GM19328 (cell line): ENCODE measurements around the gene VIM.
"Not testable (repeated sequence)": the region's sequence is repeated elsewhere in the genome, so short reads cannot be mapped to it uniquely, and the experiment has no call there.

Experiments used
- ATAC-seq: cut with Tn5 transposase; IDR thresholded peaks from one replicate; pipeline ENCODE4 v1.9.1; 2021; ENCODE audit warnings: mild to moderate bottlenecking, moderate library complexity; ENCODE audit not compliant: unreplicated experiment

The VIM gene

DNA sequence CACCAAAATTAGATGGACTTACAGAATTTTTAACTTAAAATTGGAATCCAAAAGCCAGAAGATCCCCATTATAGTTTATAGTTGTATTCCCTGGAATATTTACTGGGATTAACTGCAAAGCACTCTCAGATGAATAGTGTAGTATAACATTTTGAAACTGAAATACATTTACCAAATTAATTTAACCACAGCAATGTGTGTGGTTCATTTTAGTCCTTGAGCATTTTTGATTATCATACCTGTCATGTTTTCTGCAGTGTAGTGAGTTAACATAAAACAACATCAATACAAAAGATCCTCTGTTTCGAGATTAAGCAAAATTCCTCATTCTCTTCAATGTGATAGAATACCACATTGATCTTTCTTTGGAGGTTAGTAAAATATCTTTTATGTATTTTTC, 3.7 kb downstream of the VIM start:
- ATAC-seq = no peak

DNA sequence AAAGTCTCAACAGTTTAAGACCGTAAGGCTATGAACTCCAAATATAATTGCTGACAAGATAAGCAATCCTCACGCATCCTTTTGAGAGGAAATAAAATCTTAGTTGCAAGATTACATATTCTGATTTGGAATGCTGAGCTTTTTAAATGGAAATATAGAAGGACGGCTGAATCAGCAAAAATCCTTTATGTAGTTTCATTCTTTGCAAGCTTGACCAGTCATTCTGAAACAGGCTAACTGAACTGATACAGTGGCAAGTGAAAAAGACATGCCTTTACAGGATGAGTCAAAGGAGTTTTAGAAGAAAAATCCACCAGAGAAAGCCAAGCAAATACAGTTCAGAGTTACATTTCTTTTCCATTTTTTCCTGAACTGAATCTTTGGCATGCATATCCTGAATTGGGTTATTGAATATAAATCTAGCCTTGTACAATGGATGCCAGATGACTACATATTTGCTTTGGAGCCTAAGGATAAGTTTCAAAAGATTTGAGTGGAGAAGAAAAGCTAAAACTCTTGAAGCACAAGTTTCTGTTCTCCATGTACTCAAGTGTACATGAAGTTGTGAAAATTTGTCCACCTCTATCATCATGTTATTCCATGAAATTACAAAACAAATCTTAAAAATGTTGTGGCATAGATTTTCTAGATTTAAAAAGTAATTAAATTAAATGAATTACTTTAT, 4.4 kb downstream of the VIM start:
- ATAC-seq = no peak

DNA sequence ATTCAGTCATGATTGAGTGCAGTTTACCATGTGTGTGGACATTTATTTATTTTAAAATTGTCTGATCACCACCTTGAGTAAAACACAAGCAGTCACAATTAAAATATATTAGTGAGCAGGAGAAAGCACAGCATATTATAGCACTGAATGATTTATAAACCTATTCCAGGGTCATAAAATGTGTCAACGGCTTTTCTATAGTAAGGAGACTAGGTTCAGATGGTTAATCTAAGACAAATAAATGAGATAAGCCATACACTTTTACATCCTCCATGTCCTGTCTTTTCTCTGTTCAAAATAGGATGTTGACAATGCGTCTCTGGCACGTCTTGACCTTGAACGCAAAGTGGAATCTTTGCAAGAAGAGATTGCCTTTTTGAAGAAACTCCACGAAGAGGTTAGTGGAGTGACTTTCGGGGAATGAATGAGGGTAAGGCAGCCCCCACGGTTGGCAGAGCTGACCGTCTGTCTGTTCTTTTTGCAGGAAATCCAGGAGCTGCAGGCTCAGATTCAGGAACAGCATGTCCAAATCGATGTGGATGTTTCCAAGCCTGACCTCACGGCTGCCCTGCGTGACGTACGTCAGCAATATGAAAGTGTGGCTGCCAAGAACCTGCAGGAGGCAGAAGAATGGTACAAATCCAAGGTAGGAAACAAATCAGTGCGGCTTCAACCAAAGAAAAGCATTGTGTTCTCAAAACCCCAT, 5.4 kb downstream of the VIM start:
- ATAC-seq = no peak

DNA sequence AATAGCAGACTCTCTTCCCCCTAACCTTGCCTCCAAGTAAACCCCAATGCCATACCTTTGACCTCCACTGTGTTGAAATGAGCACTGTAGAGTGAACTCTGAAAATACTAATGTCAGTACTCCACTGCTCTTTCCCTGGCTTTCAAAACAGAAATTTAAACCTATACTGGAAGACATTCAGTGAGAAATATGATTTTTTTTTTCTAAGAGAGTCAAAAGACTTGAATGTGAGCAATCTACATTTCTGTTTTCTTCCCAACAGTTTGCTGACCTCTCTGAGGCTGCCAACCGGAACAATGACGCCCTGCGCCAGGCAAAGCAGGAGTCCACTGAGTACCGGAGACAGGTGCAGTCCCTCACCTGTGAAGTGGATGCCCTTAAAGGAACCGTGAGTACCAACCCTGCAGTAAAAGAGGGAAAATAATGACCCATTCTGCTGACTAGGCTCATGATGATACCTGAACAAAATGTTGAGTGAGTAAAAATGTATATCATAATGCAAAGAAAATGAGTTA, 6.4 kb downstream of the VIM start:
- no peak for ATAC-seq

DNA sequence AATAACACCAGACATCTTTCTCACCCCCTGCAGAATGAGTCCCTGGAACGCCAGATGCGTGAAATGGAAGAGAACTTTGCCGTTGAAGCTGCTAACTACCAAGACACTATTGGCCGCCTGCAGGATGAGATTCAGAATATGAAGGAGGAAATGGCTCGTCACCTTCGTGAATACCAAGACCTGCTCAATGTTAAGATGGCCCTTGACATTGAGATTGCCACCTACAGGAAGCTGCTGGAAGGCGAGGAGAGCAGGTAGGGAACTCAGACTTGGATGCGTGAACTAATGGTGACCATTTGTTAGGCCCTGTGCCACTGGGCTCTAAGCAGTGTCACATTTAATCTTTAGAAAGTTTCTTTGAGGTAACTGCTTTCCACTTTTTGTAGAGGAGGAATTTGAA, 7.1 kb downstream of the VIM start:
- ATAC-seq = no peak

DNA sequence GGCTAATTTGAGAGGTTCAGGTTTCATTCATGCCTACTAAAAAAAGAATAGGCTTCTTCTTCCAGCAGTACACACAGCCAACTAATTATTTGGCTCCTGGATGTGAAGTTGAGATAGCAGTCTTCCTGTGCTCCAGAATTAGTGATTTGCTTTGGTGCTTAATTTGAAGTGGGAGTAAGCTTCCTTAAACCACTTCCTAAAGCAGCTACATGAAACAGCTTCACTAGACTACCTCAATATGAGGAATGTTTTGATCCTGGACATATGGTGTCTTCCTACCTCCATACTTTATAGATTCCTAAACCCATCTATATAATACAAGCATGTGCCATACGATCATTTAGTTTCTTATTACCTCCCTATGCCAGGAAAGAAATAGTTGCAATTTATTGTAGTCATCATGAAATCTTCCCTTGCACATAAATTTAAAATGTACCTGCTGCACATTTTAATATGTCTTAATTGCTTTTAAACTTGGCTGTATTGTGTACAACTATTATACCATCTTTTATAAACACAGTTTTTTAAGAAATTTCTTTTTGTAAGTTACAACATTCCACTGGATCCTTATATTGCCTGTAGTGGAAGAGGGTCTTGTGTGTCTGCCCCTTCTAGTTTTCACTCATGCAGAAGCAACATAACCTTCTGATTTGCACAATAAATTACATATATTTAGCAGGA, 8.6 kb downstream of the VIM start:
- no peak for ATAC-seq

DNA sequence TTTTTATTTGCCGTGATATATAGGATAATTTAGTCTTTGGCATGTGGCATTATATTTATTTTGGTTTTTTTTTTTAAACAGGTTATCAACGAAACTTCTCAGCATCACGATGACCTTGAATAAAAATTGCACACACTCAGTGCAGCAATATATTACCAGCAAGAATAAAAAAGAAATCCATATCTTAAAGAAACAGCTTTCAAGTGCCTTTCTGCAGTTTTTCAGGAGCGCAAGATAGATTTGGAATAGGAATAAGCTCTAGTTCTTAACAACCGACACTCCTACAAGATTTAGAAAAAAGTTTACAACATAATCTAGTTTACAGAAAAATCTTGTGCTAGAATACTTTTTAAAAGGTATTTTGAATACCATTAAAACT, 9.1 kb downstream of the VIM start:
- ATAC-seq = no peak

DNA sequence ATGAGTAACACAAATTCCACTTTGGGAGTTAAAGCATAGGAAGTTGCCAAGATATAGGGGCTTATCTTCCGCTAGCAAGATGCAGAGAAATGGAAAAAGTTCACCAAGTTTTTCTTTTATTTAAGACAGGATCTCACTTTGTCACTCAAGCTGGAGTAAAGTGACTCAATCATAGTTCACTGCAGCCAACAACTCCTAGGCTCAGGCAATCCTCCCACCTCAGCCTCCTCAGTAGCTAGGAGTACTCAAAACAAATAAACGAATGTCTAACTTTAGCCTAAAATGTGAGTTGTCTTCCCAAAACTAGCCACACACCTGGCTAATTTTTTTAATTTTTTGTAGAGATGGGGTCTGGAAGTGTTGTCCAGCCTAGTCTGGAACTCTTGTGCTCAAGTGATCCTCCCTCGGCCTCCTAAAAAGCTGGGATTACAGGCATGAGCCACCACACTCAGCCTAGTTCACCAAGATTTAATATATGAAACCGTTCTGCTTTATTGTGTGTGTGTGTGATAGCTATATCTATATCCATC, 9.9 kb downstream of the VIM start:
- ATAC-seq = no peak

DNA sequence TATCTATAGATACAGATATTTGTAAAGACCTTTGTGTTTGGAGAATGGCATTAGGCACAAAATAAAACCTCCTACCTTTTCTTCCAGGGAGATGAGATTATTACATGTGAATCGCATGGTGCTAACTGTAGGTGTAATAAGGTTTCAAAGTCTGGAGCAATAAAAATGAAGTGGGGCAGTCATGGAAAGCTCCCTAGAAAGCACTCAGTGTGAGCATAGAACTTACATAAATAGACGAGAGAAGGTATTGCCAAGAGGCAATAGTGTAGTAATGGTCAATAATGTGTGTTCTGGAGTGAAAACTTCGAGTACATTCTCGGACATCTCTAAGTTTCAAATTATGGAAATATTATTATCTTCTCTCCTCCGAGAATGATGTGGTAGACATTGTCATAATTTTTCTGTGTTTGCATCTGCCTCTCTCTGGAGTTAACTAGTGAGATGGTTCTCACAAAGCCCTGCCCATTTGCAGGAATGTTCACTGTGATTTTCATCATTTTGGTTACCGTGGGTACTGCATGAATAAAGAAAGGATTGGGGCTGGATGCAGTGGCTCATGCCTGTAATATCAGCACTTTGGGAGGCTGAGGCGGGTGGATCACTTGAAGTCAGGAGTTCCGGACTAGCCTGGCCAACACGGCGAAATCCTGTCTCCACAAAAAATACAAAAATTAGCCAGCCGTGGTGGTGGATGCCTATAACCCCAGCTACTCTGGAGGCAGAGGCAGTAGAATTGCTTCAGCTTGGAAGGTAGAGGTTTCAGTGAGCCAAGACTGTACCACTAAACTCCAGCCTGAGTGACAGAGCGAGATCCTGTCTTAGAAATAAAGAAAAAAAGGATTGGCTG, 10.6 kb downstream of the VIM start:
- ATAC-seq = no peak

DNA sequence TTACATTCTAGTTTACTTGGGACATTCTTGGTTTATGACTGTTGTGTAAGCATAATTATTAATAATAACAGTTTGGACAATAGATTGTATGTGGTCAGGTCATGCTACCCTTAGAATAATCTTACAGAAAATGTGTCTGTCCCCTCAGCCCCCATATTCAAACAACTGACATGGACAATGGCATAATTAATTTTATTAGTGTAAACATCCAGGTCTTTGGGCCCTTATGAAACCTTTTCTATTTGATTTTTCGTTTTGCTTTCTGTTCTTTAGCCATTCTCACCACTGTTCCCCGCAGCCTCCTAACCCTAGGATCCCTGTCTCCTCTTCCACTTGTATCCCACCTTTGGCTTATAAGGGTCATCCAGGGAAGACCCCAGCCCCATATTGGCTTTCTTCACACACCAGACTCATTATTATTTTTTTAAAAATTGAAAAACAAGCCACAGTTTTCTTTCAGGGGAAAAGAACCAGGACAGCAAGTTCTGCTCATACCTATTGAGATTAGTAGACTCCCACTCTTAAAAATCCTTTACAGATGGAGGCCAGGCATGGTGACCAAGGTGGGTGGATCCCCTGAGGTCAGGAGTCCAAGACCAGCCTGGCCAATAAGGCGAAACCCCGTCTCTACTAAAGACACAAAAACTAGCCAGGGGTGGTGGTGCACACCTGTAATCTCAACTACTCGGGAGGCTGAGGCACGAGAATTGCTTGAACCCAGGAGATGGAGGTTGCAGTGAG, 11.5 kb downstream of the VIM start:
- ATAC-seq = no peak

DNA sequence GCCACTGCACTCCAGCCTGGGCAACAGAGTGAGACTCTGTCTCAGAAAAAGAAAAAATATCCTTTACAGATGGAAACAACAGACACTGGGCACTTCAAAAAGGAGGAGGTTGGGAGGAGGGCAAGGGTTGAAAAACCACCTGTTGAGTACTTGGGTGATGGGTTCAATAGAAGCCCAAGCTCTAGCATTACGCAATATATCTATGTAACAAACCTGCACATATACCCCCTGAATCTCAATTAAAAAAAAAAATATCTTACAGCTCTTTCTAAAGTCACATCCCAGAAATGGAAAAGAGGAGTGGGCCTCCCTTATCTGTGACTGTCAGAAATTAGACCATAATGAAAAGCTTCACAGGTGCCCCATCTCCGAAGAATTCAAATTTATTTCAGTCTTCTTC, 12.1 kb downstream of the VIM start:
- ATAC-seq = no peak

DNA sequence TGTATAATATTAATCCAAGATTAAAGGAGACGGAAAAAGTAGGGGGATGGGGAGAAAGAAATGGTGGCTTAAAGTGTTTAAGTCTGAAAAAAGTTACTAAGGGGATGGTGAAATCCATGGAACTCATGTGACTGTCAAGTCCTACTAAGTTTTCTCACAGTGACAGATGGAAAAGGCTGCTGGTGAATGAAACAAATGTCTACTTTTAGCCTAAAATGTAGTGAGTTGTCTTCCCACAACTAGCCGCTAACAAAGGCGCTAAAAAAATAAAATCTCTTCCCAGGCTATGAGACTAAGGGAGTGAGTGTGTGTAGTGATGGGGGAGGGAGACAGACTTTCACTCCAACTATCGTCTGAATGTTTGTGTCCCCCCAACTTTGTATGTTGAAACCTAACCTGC, 12.6 kb downstream of the VIM start:
- ATAC-seq = no peak

DNA sequence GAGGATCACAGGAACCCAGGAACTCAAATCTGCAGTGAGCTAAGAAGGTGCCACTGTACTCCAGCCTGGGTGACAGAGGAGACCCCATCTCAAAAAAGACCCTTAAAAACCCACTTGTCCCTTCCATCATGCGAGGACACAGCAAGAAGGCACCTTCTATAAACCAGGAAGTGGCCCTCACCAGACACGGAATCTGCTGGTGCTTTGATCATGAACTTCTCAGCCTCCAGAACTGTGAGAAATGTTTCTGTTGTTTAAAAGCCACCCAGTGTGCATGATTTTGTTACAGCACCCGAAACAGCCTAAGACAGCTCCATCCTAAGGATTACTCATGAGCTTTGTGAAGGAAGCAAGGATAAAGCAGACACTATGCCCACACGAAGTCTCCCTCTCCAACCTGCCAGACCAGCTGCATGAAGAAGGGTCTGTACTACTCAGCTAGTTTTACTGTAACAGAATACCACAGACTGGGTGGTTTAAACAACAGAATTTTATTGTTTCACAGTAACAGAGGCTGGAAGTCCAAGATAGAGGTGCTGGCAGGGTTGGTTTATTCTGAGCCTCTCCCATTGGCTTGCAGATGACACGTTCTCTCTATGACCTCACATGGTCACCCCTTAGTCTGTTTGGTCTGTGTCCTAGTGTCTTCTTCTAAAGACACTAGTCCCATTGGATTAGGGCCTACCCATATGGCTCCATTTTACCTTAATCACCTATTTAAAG, 13.7 kb downstream of the VIM start:
- no peak for ATAC-seq

DNA sequence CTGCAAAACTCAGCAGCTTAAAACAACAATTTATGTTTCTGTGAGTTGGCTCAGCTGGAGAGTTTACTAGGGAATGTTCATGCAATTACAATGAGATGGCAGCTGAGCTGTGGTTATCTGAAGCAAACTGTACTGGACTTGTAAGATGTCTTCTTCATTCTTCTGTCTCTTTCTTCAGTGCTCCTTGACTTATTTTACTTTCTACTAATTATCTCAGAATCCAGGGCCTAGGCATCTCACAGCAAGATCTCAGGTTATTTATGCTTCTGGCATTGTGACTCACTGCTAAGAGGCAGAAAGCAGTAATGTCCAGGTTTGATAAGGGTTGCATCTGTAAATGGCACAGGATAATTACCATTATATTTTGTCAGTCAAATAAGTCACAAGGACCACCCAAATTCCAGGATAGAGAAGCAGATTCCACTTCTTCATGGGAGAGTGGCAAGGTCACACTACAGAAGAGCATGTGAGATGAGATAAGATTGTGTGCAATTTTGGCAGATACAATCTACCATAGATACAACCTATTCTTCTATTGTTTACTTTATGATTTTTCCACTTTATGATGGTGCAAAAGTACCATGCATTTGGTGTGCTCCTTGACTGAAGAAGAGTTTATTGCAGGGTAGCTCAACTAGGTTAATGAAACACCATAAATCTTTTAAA, 16.8 kb downstream of the VIM start:
- no peak for ATAC-seq

DNA sequence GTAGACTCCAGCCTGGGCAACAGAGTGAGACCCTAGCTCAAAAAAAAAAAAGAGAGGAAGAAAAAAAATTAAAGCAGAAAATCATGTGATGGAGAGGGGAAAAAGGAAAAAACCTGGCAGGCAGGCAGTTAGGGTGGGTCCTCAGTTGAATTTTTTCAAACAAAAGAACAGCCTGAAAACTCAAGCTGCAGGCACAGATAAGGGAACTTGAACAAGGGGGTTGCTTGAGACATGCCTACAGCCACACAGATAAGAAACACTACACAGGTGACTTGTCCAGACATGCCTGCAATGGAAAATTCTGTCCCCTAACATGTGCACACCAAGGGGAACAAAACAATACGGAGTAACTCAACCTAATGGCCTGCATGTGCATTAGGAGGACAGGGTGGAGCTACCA, 19.2 kb downstream of the VIM start:
- ATAC-seq = no peak

DNA sequence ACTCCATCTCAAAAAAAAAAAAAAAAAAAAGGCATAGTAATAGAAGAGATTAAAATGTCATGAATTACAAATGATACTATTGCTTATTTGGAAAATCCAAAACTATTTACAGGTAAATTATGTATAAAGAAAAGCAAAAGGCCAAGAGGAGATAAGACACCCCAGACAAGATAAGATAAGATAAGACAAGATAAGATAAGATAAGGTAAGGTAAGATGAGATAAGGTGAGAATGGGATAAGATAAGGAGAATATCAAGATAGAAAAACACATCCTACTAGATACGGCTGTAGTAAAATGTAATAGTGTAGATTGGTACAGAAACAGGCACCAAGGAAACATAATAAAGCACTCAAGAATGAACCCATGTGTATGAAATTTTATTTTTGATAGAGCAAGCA, 20.9 kb downstream of the VIM start:
- ATAC-seq = no peak

DNA sequence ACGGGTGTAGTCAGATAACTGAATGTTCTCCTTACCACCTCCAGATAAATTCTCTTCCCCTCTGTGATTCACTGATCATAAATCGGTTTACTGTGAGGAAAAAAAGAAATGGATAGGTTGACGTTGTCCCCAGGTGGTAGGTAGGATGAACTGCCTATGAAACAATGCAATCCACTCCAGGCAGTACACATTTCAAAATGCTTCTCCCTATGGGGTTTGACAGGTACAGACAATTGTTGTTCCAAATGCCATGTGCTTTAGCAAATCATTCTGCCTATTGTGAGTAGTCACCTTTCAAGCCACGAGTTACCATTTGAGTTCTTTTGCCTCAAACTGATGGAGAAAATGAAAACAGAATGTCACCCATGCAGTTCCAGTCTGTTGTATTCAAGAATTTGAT, 21.8 kb downstream of the VIM start:
- ATAC-seq = no peak

DNA sequence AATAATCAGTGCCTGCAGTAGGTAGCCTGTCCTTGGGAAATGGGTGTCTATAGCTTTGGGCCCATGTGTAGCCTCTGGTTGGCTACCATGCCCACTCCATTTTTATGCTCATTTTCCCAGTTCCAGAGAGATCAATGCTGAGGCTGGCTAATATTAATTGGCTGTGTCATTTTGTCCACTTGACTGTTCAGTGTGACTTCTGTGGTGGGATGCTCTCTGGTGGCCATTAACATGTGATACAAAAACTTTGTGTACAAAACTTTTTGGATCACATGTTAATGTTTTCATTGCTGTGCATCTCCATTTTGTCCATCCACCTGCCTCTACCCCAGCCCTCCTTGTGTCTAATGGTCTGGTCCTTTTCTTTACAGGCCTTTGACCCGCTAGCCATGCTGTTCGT, 22.7 kb downstream of the VIM start:
- ATAC-seq = no peak

DNA sequence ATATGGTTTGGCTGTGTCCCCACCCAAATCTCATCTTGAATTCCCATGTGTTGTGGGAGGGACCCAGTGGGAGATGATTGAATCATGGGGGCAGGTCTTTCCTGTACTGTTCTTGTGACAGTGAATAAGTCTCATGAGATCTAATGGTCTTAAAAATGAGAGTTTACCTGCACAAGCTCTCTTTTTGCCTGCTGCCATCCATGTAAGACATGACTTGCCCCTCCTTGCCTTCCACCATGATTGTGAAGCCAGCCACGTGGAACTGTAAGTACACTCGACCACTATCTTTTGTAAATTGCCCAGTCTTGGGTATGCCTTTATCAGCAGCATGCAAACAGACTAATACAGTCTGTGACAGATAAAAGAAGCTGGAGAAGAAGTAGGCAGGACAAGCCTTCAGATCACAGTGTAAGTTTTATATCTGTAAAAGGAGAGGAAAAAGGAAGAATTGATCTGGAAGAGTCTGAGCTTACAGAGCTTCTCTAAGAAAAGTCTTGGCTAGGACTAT, 26.6 kb downstream of the VIM start:
- ATAC-seq = not testable (repeated sequence)
